ENCODE results near the gene LIPA.
"Not testable (repeated sequence)": the region's sequence is repeated elsewhere in the genome, so short reads cannot be mapped to it uniquely, and the experiment has no call there.

DNA sequence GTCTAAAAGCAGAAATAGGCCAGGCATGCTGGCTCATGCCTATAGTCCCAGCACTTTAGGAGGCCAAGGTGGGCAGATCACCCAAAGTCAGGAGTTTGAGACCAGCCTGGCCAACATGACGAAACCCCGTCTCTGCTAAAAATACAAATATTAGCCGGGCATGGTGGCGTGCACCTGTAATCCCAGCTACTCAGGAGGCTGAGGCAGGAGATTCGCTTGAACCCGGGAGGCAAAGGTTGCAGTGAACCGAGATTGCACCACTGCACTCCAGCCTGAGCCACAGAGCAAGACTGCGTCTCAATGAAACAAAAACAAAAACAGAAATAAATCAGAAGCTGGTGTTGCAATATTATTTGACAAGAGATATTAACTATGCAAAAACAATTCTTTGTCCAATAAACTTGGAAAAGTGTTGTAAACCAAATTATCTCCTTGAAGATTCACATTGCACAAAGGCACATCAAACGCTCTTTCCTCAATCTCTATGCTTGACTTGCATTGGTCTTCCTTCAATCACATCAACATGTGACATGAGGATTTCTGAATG lies 83.1 kb downstream of the LIPA start:
- TF ChIP-seq JUND, YY1 (IDR thresholded peaks at IDR 0.05): not testable (repeated sequence)
- TF ChIP-seq, protein P1, sequence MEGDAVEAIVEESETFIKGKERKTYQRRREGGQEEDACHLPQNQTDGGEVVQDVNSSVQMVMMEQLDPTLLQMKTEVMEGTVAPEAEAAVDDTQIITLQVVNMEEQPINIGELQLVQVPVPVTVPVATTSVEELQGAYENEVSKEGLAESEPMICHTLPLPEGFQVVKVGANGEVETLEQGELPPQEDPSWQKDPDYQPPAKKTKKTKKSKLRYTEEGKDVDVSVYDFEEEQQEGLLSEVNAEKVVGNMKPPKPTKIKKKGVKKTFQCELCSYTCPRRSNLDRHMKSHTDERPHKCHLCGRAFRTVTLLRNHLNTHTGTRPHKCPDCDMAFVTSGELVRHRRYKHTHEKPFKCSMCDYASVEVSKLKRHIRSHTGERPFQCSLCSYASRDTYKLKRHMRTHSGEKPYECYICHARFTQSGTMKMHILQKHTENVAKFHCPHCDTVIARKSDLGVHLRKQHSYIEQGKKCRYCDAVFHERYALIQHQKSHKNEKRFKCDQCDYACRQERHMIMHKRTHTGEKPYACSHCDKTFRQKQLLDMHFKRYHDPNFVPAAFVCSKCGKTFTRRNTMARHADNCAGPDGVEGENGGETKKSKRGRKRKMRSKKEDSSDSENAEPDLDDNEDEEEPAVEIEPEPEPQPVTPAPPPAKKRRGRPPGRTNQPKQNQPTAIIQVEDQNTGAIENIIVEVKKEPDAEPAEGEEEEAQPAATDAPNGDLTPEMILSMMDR (IDR thresholded peaks at IDR 0.05; ENCODE audit: low read depth, low read length, missing input control) = not testable (repeated sequence)
- TF ChIP-seq, protein P2, sequence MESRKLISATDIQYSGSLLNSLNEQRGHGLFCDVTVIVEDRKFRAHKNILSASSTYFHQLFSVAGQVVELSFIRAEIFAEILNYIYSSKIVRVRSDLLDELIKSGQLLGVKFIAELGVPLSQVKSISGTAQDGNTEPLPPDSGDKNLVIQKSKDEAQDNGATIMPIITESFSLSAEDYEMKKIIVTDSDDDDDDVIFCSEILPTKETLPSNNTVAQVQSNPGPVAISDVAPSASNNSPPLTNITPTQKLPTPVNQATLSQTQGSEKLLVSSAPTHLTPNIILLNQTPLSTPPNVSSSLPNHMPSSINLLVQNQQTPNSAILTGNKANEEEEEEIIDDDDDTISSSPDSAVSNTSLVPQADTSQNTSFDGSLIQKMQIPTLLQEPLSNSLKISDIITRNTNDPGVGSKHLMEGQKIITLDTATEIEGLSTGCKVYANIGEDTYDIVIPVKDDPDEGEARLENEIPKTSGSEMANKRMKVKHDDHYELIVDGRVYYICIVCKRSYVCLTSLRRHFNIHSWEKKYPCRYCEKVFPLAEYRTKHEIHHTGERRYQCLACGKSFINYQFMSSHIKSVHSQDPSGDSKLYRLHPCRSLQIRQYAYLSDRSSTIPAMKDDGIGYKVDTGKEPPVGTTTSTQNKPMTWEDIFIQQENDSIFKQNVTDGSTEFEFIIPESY (IDR thresholded peaks at IDR 0.05) = not testable (repeated sequence)
- TF ChIP-seq, protein P3, sequence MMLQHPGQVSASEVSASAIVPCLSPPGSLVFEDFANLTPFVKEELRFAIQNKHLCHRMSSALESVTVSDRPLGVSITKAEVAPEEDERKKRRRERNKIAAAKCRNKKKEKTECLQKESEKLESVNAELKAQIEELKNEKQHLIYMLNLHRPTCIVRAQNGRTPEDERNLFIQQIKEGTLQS (IDR thresholded peaks at IDR 0.05) = not testable (repeated sequence)
